Gastroesophageal sphincter (tissue), 3 donors: ENCODE results near the gene TFE3.

Source experiments
- POLR2A ChIP-seq, 2 donors: fragments of 450-650 bp; IDR thresholded peaks; one replicate each; pipeline ENCODE4 v1.6.1; 2017; ENCODE audit warnings: antibody characterized with exemption in 2 of 2, mild to moderate bottlenecking in 2 of 2, moderate library complexity in 1 of 2
- TF ChIP-seq, protein P1 (sequence below), 4 experiments: fragments of 200-600 bp in 2 of 4; fragments of 450-650 bp in 2 of 4; sonication (generic) in 1 of 4; IDR thresholded peaks; one replicate each; pipeline ENCODE4 v1.5.1; 2017 to 2019; ENCODE audit warnings: antibody characterized with exemption in 4 of 4, mild to moderate bottlenecking in 2 of 4, moderate library complexity in 2 of 4

DNA sequence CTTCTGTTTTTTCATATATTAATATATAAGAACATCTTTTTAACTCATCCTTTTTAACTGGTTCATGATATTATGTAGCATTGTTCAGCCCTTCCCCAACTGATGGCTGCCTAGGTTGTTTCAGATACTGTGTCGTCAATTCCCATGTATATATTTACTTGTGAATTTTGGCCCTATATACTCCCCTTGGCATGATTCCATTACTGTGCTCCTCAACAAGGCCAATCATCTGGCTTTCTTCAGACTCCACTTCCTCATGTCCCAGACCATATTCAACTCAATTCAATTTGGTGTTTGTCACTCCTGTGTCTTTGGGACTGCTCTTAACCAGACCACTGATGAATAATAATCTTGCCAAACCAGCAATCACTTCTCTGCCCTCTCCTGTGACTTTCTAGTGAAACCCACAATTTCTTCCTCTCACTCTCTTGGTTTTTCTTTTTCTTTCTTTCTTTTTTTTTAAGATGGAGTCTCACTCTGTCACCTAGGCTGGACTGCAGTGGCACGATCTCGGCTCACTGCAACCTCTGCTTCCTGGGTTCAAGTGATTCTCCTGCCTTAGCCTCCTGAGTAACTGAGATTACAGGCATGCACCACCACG is 39.2 kb upstream of the TFE3 start:
- TF ChIP-seq, protein P1, sequence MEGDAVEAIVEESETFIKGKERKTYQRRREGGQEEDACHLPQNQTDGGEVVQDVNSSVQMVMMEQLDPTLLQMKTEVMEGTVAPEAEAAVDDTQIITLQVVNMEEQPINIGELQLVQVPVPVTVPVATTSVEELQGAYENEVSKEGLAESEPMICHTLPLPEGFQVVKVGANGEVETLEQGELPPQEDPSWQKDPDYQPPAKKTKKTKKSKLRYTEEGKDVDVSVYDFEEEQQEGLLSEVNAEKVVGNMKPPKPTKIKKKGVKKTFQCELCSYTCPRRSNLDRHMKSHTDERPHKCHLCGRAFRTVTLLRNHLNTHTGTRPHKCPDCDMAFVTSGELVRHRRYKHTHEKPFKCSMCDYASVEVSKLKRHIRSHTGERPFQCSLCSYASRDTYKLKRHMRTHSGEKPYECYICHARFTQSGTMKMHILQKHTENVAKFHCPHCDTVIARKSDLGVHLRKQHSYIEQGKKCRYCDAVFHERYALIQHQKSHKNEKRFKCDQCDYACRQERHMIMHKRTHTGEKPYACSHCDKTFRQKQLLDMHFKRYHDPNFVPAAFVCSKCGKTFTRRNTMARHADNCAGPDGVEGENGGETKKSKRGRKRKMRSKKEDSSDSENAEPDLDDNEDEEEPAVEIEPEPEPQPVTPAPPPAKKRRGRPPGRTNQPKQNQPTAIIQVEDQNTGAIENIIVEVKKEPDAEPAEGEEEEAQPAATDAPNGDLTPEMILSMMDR (IDR thresholded peaks at IDR 0.05) = no peak
- TF ChIP-seq POLR2A (IDR thresholded peaks at IDR 0.05) = no peak
